KOPT-K1 (cell line): ENCODE measurements around the gene LRP3.
"Not testable (repeated sequence)": the region's sequence is repeated elsewhere in the genome, so short reads cannot be mapped to it uniquely, and the experiment has no call there.

ENCODE experiments used
- H3K27ac ChIP-seq: fragments of 200-600 bp; sonication (generic); 2 replicates; pipeline ENCODE4 v1.5.1; 2016; ENCODE audit warnings: antibody characterized with exemption, mild to moderate bottlenecking, low read depth, low read length; ENCODE audit not compliant: poor library complexity, severe bottlenecking
- H3K36me3 ChIP-seq: fragments of 200-600 bp; sonication (generic); 2 replicates; pipeline ENCODE4 v1.5.1; 2017; ENCODE audit warnings: antibody characterized with exemption, mild to moderate bottlenecking, low read length, moderate library complexity; ENCODE audit not compliant: insufficient read depth
- H3K9me3 ChIP-seq: fragments of 200-600 bp; sonication (generic); 2 replicates; pipeline ENCODE4 v1.5.1; 2017; ENCODE audit warnings: antibody characterized with exemption, low read length, mild to moderate bottlenecking; ENCODE audit not compliant: insufficient read depth, poor library complexity, severe bottlenecking

The LRP3 gene

GRCh38 chr19:33193865-33194362 lies at the start of gene LRP3:
LRP3 (plus strand) TSS chr19:33194330; CDS start chr19:33194786, 456 bp downstream.
- Histone ChIP-seq H3K9me3 (no peaks in the 10 kb centered on the region), H3K36me3 (no peaks in the 10 kb centered on the region), H3K27ac (no peak within 1 kb of the TSS)

DNA sequence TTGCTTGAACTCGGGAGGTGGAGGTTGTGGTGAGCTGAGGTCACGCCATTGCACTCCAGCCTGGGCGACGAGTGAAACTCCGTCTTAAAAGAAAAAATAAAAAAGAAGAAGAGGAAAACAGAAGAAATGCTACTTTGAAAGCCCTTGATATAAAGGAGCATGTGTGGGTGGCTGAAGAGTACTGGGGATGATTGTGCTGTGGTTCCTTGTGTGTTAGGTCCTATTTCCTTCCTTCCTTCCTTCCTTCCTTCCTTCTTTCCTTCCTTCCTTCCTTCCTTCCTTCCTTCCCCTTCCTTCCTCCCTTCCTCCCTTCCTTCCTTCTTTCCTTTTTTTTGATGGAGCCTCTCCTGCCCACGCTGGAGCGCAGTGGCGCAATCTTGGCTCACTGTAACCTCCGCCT lies 47.9 kb upstream of the LRP3 start:
- Histone ChIP-seq H3K36me3 (no peaks in the 10 kb centered on the region), H3K9me3 (no peaks in the 10 kb centered on the region), H3K27ac (no peak overlapping the region)

DNA sequence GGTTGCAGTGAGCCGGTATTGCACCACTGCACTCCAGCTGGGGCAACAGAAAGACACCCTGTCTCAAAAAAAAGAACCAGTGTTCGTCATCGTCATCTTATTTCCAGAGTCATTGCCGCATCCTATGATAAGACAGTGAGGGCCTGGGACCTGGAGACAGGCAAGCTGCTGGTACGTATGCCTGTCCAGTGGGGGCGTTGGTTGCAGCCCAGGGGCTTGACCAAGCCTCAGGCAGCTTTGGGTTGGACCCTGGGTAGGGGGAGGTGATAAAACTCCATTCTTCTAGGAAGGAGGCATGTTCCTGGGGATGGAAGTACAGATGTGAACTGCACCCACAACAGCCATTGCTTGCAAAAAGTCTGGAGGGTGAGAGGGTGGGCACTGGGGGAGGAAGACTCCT lies 46.6 kb upstream of the LRP3 start:
- Histone ChIP-seq H3K9me3 (no peaks in the 10 kb centered on the region), H3K36me3 (no peaks in the 10 kb centered on the region), H3K27ac (no peak overlapping the region)

DNA sequence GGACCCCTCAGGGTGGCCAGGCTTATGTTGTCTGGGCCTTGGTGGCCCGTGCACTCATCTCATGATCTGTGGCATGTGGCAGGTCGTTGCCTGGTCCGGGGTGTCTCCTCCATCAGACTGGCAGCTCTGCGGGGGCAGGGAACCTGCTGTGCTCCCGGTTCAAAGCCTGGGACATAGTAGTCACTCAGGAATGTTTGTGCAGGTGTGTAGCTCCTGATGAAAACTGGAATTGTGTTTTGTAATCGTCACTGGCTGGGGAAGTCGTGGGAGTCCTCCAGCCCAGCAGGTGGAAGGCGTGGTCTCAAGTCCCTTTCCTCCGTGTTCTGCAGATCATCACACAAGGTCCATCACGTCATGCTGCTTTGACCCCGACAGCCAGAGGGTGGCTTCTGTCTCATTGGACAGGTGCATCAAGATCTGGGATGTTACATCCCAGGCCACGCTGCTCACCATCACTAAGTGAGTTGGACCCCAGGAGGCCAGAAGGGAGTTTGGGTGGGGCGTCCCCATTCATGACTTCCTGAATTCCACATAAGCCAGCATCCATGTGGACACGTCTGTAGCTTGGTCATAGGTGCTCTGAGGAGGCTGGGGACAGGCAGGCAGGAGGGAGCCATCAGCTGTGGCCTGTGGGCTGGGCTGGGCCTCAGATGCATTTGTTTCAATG lies 43.1 kb upstream of the LRP3 start:
- H3K27ac ChIP-seq, result no peak overlapping the region
- no peaks in the 10 kb centered on the region for H3K9me3 ChIP-seq
- H3K36me3 ChIP-seq, result no peaks in the 10 kb centered on the region

DNA sequence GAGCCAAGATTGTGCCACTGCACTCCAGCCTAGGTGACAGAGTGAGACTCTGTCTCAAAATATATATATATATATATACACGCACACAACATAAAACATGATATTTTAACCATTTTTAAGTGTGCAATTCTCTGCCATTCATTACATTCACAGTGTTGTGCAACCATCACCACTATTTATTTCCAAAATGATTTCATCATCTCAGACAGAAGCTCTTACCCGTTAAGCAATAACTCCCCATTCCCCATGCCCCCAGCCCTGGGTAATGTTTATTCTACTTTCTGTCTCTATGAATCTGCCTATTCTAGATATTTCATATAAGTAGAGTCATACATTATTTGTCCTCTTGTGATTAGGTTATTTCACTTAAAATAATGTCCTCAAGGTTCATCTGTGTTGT lies 42.0 kb upstream of the LRP3 start:
- no peaks in the 10 kb centered on the region for H3K36me3 ChIP-seq
- H3K27ac ChIP-seq, result no peak overlapping the region
- no peaks in the 10 kb centered on the region for H3K9me3 ChIP-seq

GRCh38 chr19:33152625-33153024 lies 41.5 kb upstream of the LRP3 start:
- not testable (repeated sequence) for H3K9me3 ChIP-seq, H3K27ac ChIP-seq, H3K36me3 ChIP-seq

DNA sequence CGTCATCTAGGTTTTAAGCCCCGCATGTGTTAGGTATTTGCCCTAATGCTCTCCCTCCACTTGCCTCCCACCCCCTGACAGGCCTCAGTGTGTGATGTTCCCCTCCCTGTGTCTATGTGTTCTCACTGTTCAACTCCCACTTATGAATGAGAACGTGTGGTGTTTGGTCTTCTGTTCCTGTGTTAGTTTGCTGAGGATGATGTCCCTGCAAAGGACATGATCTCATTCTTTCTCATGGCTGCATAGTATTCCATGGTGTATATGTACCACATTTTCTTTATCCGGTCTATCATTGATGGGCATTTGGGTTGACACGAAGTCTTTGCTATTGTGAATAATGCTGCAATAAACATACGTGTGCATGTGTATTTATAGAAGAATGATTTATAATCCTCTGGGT lies 39.8 kb upstream of the LRP3 start:
- not testable (repeated sequence) for H3K36me3 ChIP-seq, H3K27ac ChIP-seq

GRCh38 chr19:33156334-33156733 lies 37.8 kb upstream of the LRP3 start:
- no peak overlapping the region for H3K27ac ChIP-seq
- no peaks in the 10 kb centered on the region for H3K9me3 ChIP-seq
- H3K36me3 ChIP-seq, result no peaks in the 10 kb centered on the region

More for the DNA sequence above, 39.8 kb upstream of the LRP3 start:
- not testable (repeated sequence) for H3K9me3 ChIP-seq

- no peak overlapping the region for H3K27ac ChIP-seq
- H3K36me3 ChIP-seq, result no peaks in the 10 kb centered on the region
- H3K9me3 ChIP-seq, result no peaks in the 10 kb centered on the region
Measured at GRCh38 chr19:33157906-33158305, 36.2 kb upstream of the LRP3 start.

- no peak overlapping the region for H3K27ac ChIP-seq
- no peaks in the 10 kb centered on the region for H3K9me3 ChIP-seq
- no peaks in the 10 kb centered on the region for H3K36me3 ChIP-seq
Measured at GRCh38 chr19:33158365-33158764, 35.8 kb upstream of the LRP3 start.

DNA sequence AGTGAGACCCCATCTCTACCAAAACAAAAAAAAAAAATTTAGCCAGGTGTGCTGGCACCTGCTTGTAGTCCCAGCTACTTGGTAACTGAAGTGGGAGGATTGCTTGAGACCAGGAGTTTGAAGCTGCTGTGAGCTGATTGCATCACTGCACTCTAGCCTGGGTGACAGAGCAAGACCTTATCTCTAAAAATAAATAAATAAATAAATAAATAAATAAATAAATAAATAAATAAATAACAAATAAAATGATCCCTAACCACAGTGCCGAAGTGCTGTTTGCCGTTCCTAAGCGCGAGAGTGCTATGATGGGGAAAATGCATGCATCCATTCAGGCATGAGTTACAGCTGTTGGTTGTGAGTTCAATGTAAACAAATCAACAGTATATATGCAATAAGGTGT lies 35.0 kb upstream of the LRP3 start:
- Histone ChIP-seq H3K27ac (no peak overlapping the region), H3K36me3 (no peaks in the 10 kb centered on the region), H3K9me3 (no peaks in the 10 kb centered on the region)

GRCh38 chr19:33159893-33160292 lies 34.2 kb upstream of the LRP3 start:
- Histone ChIP-seq H3K36me3 (no peaks in the 10 kb centered on the region), H3K9me3 (no peaks in the 10 kb centered on the region), H3K27ac (peak overlapping the region; percentile 7)

- Histone ChIP-seq H3K27ac (no peak overlapping the region), H3K9me3 (no peaks in the 10 kb centered on the region), H3K36me3 (no peaks in the 10 kb centered on the region)
Measured at GRCh38 chr19:33161201-33161600, 32.9 kb upstream of the LRP3 start.

DNA sequence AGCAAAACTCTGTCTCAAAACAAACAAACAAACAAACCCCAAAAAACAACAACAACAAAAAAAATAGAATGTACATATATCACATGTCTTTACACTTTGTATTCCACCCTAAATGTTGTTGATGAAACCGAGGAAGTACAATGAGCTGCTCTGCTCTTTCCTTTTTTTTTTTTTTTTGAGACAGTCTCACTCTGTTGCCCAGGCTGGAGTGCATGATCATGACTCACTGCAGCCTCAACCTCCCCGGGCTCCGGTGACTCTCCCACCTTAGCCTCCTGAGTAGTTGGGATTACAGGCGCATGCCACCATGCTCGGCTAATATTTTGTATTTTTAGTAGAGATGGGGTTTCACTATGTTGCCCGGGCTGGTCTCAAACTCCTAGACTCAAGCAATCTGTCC lies 30.6 kb upstream of the LRP3 start:
- peaks cover 13% of the 10 kb centered on the region for H3K9me3 ChIP-seq

DNA sequence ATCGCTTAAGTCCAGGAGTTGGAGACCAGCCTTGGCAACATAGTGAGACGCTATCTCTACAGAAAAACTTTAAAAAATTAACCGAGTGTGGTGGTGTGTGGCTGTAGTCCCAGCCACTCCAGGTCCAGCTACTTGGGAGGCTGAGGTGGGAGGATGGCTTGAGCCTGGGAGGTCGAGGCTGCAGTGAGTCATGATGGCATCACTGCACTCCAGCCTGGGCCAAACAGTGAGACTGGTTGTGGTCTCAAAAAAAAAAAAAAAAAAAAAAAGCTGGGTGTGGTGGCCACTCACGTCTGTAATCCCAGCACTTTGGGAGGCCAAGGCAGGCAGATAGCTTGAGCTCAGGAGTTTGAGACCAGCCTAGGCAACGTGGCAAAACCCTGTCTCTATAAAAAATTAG lies 28.1 kb upstream of the LRP3 start:
- H3K27ac ChIP-seq, H3K36me3 ChIP-seq: not testable (repeated sequence)
- peaks cover 22% of the 10 kb centered on the region for H3K9me3 ChIP-seq

More for the DNA sequence above, 30.6 kb upstream of the LRP3 start:
- Histone ChIP-seq H3K36me3 (no peaks in the 10 kb centered on the region), H3K27ac (no peak overlapping the region)

- Histone ChIP-seq H3K9me3 (peaks cover 22% of the 10 kb centered on the region), H3K27ac (no peak overlapping the region), H3K36me3 (no peaks in the 10 kb centered on the region)
Measured at GRCh38 chr19:33167438-33167837, 26.7 kb upstream of the LRP3 start.
